HEK293 (cell line): Measurements from ENCODE around the gene AP3B1.

Experiments used
- KLF16 ChIP-seq: fragments of 450-650 bp; formaldehyde crosslinking; IDR thresholded peaks from 2 replicates; pipeline ENCODE4 v1.5.1; 2017; ENCODE audit warnings: missing biosample characterization, missing genetic modification characterization
- SETDB1 ChIP-seq: IDR thresholded peaks from one replicate; pipeline ENCODE4 v1.6.1; 2017; ENCODE audit warnings: mild to moderate bottlenecking, low read length, moderate library complexity, mixed read lengths; ENCODE audit not compliant: insufficient read length
- SP2 ChIP-seq: fragments of 450-650 bp; formaldehyde crosslinking; IDR thresholded peaks from 2 replicates; pipeline ENCODE4 v1.5.1; 2016; ENCODE audit warnings: missing biosample characterization, missing genetic modification characterization
- TSHZ1 ChIP-seq: fragments of 450-650 bp; formaldehyde crosslinking; IDR thresholded peaks from 2 replicates; pipeline ENCODE4 v1.5.1; 2016; ENCODE audit warnings: missing biosample characterization, missing genetic modification characterization, borderline replicate concordance
- ZBTB1 ChIP-seq: fragments of 450-650 bp; formaldehyde crosslinking; IDR thresholded peaks from 2 replicates; pipeline ENCODE4 v1.5.1; 2016; ENCODE audit warnings: missing biosample characterization, missing genetic modification characterization
- ZNF121 ChIP-seq: fragments of 450-650 bp; formaldehyde crosslinking; IDR thresholded peaks from 2 replicates; pipeline ENCODE4 v1.5.1; 2016; ENCODE audit warnings: missing biosample characterization, missing genetic modification characterization
- ZNF239 ChIP-seq: fragments of 450-650 bp; formaldehyde crosslinking; IDR thresholded peaks from 2 replicates; pipeline ENCODE4 v1.5.1; 2016; ENCODE audit warnings: missing biosample characterization, missing genetic modification characterization
- ZNF510 ChIP-seq: fragments of 450-650 bp; formaldehyde crosslinking; IDR thresholded peaks from 2 replicates; pipeline ENCODE4 v1.5.1; 2018; ENCODE audit warnings: mild to moderate bottlenecking, missing genetic modification characterization, missing biosample characterization; ENCODE audit not compliant: insufficient replicate concordance
- ZNF623 ChIP-seq: fragments of 450-650 bp; formaldehyde crosslinking; IDR thresholded peaks from 2 replicates; pipeline ENCODE4 v1.5.1; 2016; ENCODE audit warnings: missing biosample characterization, missing genetic modification characterization
- ZNF768 ChIP-seq: fragments of 450-650 bp; formaldehyde crosslinking; IDR thresholded peaks from 2 replicates; pipeline ENCODE4 v1.5.1; 2018; ENCODE audit warnings: missing biosample characterization, mild to moderate bottlenecking, missing genetic modification characterization
- ZSCAN23 ChIP-seq: fragments of 450-650 bp; formaldehyde crosslinking; IDR thresholded peaks from 2 replicates; pipeline ENCODE4 v1.5.1; 2016; ENCODE audit warnings: missing biosample characterization, missing genetic modification characterization
- TF ChIP-seq, protein P1 (sequence below): fragments of 450-650 bp; formaldehyde crosslinking; IDR thresholded peaks from 2 replicates; pipeline ENCODE4 v1.5.1; 2016; ENCODE audit warnings: missing biosample characterization, missing genetic modification characterization
- TF ChIP-seq, protein P2 (sequence below): fragments of 450-650 bp; formaldehyde crosslinking; IDR thresholded peaks from 2 replicates; pipeline ENCODE4 v1.5.1; 2017; ENCODE audit warnings: missing biosample characterization, missing genetic modification characterization

- TF ChIP-seq ZSCAN23 (tag by site-specific recombination) (no peak), ZNF239 (tag by site-specific recombination) (no peak), ZNF768 (tag by site-specific recombination) (no peak), SETDB1 (no peak), ZNF623 (tag by site-specific recombination) (no peak), ZNF510 (tag by site-specific recombination) (no peak), ZNF121 (tag by site-specific recombination) (no peak), KLF16 (tag by site-specific recombination) (no peak), ZBTB1 (tag by site-specific recombination) (no peak), TSHZ1 (tag by site-specific recombination) (no peak), SP2 (tag by site-specific recombination) (no peak)
- TF ChIP-seq, protein P1, sequence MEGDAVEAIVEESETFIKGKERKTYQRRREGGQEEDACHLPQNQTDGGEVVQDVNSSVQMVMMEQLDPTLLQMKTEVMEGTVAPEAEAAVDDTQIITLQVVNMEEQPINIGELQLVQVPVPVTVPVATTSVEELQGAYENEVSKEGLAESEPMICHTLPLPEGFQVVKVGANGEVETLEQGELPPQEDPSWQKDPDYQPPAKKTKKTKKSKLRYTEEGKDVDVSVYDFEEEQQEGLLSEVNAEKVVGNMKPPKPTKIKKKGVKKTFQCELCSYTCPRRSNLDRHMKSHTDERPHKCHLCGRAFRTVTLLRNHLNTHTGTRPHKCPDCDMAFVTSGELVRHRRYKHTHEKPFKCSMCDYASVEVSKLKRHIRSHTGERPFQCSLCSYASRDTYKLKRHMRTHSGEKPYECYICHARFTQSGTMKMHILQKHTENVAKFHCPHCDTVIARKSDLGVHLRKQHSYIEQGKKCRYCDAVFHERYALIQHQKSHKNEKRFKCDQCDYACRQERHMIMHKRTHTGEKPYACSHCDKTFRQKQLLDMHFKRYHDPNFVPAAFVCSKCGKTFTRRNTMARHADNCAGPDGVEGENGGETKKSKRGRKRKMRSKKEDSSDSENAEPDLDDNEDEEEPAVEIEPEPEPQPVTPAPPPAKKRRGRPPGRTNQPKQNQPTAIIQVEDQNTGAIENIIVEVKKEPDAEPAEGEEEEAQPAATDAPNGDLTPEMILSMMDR (tag by site-specific recombination) = no peak
- TF ChIP-seq, protein P2, sequence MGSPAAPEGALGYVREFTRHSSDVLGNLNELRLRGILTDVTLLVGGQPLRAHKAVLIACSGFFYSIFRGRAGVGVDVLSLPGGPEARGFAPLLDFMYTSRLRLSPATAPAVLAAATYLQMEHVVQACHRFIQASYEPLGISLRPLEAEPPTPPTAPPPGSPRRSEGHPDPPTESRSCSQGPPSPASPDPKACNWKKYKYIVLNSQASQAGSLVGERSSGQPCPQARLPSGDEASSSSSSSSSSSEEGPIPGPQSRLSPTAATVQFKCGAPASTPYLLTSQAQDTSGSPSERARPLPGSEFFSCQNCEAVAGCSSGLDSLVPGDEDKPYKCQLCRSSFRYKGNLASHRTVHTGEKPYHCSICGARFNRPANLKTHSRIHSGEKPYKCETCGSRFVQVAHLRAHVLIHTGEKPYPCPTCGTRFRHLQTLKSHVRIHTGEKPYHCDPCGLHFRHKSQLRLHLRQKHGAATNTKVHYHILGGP = no peak
Measured at GRCh38 chr5:77952636-77953212, 341.8 kb downstream of the AP3B1 start.
